ENCODE data around the gene FLT4.
A peak's percentile ranks its signal among the peaks of the same experiment; 100 is the strongest.

FLT4 gene

GRCh38 chr5:180603076-180603594, 46.3 kb downstream of the FLT4 start:
- no peak for DNase-seq

- no peak for DNase-seq
Observed at GRCh38 chr5:180602481-180603075, 46.8 kb downstream of the FLT4 start.

GRCh38 chr5:180601591-180602480, 47.6 kb downstream of the FLT4 start:
- DNase-seq, result no peak

DNA sequence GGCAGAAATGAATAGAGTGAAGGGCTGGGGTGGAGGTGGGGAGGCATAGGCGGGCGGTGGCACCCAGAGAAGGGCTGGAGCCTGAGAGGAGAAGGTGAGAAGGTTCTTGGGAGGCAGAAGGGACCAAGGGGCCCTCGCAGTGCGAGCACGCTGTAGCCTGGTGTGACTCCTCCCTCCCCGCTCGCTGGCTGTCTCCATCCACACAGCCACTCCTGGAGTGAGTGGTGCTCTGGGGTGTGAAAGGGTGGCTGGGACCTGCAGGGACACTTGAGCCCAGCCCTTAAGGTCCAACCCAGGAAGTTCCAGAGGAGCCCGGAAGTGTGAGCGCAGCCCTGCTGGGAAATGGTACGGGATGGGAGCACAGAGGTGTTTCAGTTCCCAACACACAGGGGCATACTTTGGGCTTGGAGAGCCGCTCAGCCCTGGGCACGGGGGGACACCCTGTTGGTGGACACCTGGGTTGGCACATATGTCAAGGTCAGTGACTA, 48.8 kb downstream of the FLT4 start:
- DNase-seq, result no peak

GRCh38 chr5:180599981-180600553, 49.3 kb downstream of the FLT4 start:
- no peak for DNase-seq

GRCh38 chr5:180599590-180599914, 49.8 kb downstream of the FLT4 start:
- no peak for DNase-seq

DNA sequence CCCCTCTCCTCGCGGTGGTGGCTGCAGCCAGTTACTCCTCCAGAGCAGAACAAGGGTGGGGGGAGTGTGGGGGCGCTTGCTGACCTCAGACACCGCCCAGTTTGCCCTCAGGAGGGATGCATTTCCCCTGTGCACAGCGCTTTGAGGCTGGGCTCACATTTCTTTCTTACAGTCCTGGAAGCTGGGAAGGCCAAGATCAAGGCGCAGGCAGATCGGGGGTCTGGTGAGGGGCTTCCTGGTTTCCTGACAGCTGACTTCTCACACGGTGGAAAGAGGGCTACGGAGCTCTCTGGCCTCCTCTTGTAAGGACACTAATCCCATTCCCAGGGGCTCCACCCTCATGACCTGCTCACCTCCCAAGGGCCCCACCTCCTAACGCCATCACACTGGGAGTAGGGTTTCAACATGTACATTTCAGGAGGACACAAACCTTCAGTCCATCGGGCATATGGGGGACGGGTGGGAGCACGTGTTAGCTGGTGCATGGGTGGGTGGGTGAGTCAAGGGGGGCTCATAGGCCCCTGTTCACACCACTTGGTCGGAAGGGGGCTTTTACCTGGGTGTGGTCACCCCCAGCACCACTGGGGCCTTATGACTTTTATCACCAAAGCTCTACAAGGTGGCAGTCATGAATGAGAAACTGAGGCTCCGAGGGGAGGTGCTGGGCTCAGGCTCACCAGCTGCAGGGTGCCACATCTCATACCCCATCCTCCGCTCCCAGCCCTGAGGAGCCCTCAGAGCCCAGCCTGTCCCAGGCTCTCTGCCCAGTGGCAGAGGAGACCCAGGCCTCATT, 50.4 kb downstream of the FLT4 start:
- DNase-seq, result no peak

DNA sequence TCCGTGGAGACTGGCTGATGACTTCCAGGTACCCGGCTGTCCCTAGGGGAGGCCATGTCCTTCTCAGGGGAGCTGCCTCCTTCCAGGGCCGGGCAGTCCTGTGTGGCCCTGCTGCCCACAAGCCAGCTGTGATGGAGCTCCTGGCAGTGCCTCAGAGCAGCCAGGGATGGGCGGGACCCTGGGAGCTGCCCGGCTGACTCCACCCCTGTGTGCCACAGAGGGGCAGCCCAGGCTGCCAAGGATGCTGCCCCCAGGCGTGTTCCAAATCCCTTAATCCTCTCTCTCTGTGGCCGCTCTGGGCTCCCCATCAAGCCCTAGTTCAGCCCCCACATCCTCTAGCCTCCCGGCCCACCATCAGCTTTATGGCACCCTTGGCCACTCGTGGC, 51.1 kb downstream of the FLT4 start:
- no peak for DNase-seq

- DNase-seq, result no peak
Observed at GRCh38 chr5:180596668-180597231, 52.6 kb downstream of the FLT4 start.

- no peak for DNase-seq
Observed at GRCh38 chr5:180596115-180596667, 53.2 kb downstream of the FLT4 start.

- no peak for DNase-seq
Observed at GRCh38 chr5:180595381-180596114, 53.9 kb downstream of the FLT4 start.

- DNase-seq, result no peak
Observed at GRCh38 chr5:180595046-180595379, 54.4 kb downstream of the FLT4 start.

- DNase-seq, result no peak
Observed at GRCh38 chr5:180594311-180595045, 54.9 kb downstream of the FLT4 start.

GRCh38 chr5:180593446-180594206, 55.8 kb downstream of the FLT4 start:
- no peak for DNase-seq

DNA sequence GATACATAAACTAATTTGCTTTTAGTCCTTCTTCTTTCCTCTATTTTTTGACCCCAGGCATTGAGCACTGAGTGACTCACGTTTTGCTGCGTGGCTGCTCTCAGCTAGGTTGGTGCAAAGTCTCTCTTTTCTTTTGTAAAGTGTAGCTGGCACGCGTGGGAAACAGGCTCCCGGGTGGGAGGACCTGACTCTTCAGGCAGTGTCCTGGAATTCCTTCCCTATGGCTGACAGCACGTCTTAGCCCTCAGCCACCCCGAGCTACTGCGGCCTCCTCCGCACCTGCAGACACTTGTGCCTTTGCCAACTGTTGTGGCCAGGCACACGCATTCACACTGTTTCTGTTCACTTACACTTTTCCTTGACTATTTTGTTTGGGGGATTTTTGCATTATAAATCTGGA, 57.2 kb downstream of the FLT4 start:
- no peak for DNase-seq

DNA sequence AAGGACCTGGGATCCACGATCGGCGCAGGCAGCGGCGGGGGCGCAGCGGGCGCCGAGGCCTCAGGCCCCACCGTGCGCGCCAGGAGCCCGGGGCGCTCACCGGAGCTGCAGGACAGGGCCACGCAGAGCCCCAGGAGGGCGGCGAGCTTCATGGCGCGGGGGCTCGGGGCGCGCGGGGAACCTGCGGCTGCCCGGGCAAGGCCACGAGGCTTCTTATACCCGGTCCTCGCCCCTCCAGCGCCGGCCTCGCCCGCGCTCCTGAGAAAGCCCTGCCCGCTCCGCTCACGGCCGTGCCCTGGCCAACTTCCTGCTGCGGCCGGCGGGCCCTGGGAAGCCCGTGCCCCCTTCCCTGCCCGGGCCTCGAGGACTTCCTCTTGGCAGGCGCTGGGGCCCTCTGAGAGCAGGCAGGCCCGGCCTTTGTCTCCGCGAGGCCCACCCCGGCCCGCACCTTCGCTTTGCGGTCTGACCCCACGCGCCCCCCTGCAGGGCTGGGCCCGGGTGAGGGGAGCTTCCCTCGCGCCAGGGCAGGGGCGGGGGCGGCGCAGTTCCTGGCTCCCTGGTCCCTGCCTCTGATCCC, 58.0 kb downstream of the FLT4 start, which contains the start of gene SCGB3A1:
Gene SCGB3A1 (minus strand): TSS at position 189 of the 577 bp plus-strand sequence. CDS start 37 bp downstream, at position 152.
- no peak for DNase-seq

DNA sequence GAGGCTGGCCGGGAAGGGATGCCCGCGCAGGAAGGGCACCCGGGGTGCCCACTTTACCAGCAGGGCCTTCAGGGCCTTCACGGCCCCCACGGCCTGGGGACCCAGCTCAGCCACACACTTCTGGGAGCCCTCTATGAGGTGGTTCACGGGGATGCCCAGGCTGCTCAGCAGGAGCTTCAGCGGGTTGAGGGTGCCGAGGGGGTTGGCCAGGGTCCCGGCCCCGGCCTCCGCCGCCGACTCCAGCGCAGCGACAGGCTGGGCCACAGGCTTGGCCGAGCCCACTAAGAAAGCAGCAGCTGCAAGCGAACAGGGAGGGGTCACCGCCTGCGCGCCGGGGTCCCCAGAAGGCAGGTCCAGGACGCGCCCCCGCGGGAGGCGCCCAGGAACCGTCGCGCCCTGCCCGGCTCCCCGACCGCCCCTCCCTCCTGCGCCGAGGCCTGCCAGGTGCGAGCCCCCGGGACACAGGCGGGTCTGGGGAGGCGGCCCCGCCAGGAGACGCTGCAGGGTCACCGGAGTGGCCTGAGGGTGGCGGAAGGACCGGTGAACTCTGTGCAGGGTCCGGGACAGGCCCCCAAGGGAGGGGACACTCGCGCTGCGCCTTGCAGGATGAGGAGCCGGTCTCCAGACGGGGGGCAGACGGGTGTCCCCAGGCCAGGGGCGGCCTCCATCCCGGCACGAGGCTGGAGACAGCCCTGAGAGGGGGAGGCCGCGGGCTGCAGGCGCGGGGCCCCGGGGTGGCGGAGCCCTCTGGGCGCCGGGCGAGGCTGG, 58.7 kb downstream of the FLT4 start:
- no peak for DNase-seq

DNA sequence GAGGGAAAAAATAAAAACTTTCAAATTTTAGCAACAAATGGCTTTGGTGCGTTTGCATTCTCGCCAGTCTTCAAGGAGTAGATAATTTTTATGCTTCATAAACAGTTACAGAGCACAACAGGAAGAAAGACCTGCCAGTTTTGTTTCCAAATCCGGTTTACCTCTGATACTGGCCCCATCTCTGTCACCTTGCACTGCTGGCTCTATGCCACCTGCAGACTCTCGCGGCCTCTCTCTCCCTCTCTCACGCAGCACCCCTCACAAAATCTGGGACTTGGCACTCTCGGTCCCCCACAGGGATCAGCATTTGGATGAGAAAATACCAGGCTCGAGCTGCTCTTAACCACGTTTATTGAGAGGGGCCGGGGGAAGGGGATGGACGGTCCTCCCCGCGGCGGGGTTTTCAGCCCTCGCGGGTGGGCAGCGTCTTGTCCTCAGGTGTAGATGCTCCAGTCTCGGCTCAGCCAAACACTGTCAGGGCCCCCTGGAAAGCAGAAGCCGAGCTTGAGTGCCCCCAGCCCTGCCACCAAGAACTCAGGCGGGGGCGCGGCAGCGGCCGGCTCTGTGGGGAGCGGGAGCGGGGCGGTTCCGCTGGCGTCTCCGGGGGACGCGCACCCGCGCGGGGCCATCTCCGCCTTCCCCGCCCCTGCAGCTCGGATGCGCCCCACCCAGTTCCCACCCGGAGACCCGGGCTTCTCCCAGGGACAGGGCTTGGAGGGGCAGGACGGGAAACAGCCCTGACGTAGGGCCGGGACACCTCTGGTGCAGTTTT, 59.4 kb downstream of the FLT4 start:
- peak; percentile 1 for DNase-seq

Data from NCI-H2171 treated with DMSO at 0.1 percent for 48 hours (cell line).